Suprapubic skin (tissue), 4 donors: ENCODE measurements around the gene GLA. TPM values are rescaled to one million over a fixed set of nuclear protein-coding genes. Genes with fewer than 3 reads are reported as not detected.

Source experiments
- DNase-seq, 2 donors: peaks; one replicate each; pipeline ENCODE4 v3.0.0-alpha.2; 2019; ENCODE audit warnings: low spot score in 2 of 2
- H3K27ac ChIP-seq: fragments of 200-600 bp; sonication (generic); one replicate; pipeline ENCODE4 v1.5.1; 2019
- H3K27me3 ChIP-seq: fragments of 200-600 bp; sonication (generic); one replicate; pipeline ENCODE4 v1.5.1; 2019
- H3K36me3 ChIP-seq: fragments of 200-600 bp; sonication (generic); one replicate; pipeline ENCODE4 v1.5.1; 2019
- H3K4me1 ChIP-seq: fragments of 200-600 bp; sonication (generic); one replicate; pipeline ENCODE4 v1.5.1; 2019
- H3K4me3 ChIP-seq: fragments of 200-600 bp; sonication (generic); one replicate; pipeline ENCODE4 v1.5.1; 2019; ENCODE audit warnings: mild to moderate bottlenecking
- H3K9me3 ChIP-seq: fragments of 200-600 bp; sonication (generic); one replicate; pipeline ENCODE4 v1.5.1; 2019
- CTCF ChIP-seq, 2 donors: fragments of 200-600 bp in 1 of 2; fragments of 450-650 bp in 1 of 2; sonication (generic) in 1 of 2; IDR thresholded peaks; one replicate each; pipeline ENCODE4 v1.5.1; 2016 to 2019; ENCODE audit warnings: antibody characterized with exemption in 2 of 2, mild to moderate bottlenecking in 1 of 2, moderate library complexity in 1 of 2
- EP300 ChIP-seq: sonication (generic); formaldehyde crosslinking; IDR thresholded peaks from one replicate; pipeline ENCODE4 v1.6.1; 2017; ENCODE audit warnings: antibody characterized with exemption
- POLR2A ChIP-seq, 2 donors: fragments of 450-650 bp; IDR thresholded peaks; one replicate each; pipeline ENCODE4 v1.6.1; 2017; ENCODE audit warnings: antibody characterized with exemption in 2 of 2, mild to moderate bottlenecking in 2 of 2, moderate library complexity in 2 of 2
- POLR2AphosphoS5 ChIP-seq, 3 donors: sonication (generic); formaldehyde crosslinking; IDR thresholded peaks; one replicate each; pipeline ENCODE4 v1.6.1; 2017; ENCODE audit warnings: antibody characterized with exemption in 3 of 3
- WGBS: methylation state at CpG from one replicate; pipeline ENCODE4 v1.1.5; 2018; 5-methylcytosine and 5-hydroxymethylcytosine counted together
- total RNA-seq, 4 donors: library from RNA; depleted of rRNA; stranded (reverse); fragments of >200 nt; gene quantifications; one replicate each; pipeline ENCODE4 v1.1.0, GENCODE V29; 2016

Gene GLA
- total RNA-seq, 4 donors from 2014 or later = 13.8 to 19.1 (median 16.9) TPM

GRCh38 chrX:101417981-101418841 lies 10.5 kb upstream of the GLA start:
- WGBS = 20% methylated on average over 46 of the region's 56 CpGs
- no peaks in the 10 kb centered on the region for H3K27me3 ChIP-seq
- peaks cover 18% of the 10 kb centered on the region for H3K4me1 ChIP-seq
- H3K27ac ChIP-seq = peak overlapping the region; percentile 89
- H3K9me3 ChIP-seq = no peaks in the 10 kb centered on the region
- peak; percentile 76 to 79 for DNase-seq
- TF ChIP-seq POLR2A (IDR thresholded peaks at IDR 0.05) = peak in 1 of 2 donors; percentile 43
- TF ChIP-seq CTCF (IDR thresholded peaks at IDR 0.05) = no peak
- TF ChIP-seq POLR2AphosphoS5 (IDR thresholded peaks at IDR 0.05) = no peak
- no peak for TF ChIP-seq EP300
- no peaks in the 10 kb centered on the region for H3K36me3 ChIP-seq
- peak overlapping the region; percentile 59 for H3K4me3 ChIP-seq

GRCh38 chrX:101417190-101417589 lies 9.5 kb upstream of the GLA start:
- DNase-seq = no peak
- Histone ChIP-seq H3K9me3 (no peaks in the 10 kb centered on the region), H3K36me3 (peaks cover 9% of the 10 kb centered on the region), H3K4me1 (peaks cover 18% of the 10 kb centered on the region), H3K27ac (no peak overlapping the region), H3K27me3 (no peaks in the 10 kb centered on the region), H3K4me3 (no peak overlapping the region)
- WGBS = 70% methylated on average over 4 of the region's 4 CpGs
- TF ChIP-seq CTCF (IDR thresholded peaks at IDR 0.05) = no peak
- TF ChIP-seq POLR2A (IDR thresholded peaks at IDR 0.05) = no peak
- TF ChIP-seq EP300 = no peak
- no peak for TF ChIP-seq POLR2AphosphoS5 (IDR thresholded peaks at IDR 0.05)

GRCh38 chrX:101416691-101417090 lies 9.0 kb upstream of the GLA start:
- no peak for DNase-seq
- Histone ChIP-seq H3K27ac (no peak overlapping the region), H3K4me1 (peaks cover 18% of the 10 kb centered on the region), H3K9me3 (no peaks in the 10 kb centered on the region), H3K4me3 (no peak overlapping the region), H3K36me3 (peaks cover 12% of the 10 kb centered on the region), H3K27me3 (no peaks in the 10 kb centered on the region)
- TF ChIP-seq POLR2AphosphoS5 (IDR thresholded peaks at IDR 0.05) = no peak
- 71% methylated on average over 7 of the region's 7 CpGs for WGBS

GRCh38 chrX:101415180-101416145 lies 7.7 kb upstream of the GLA start:
- no peak for DNase-seq
- H3K36me3 ChIP-seq = peaks cover 12% of the 10 kb centered on the region
- no peaks in the 10 kb centered on the region for H3K27me3 ChIP-seq
- WGBS = 35% methylated on average over 12 of the region's 12 CpGs
- TF ChIP-seq CTCF (IDR thresholded peaks at IDR 0.05) (peak; percentile 55 to 59), EP300 (no peak)
- H3K27ac ChIP-seq = no peak overlapping the region
- H3K4me3 ChIP-seq = no peak overlapping the region
- H3K4me1 ChIP-seq = peaks cover 21% of the 10 kb centered on the region
- no peaks in the 10 kb centered on the region for H3K9me3 ChIP-seq

GRCh38 chrX:101411984-101412383 lies 4.3 kb upstream of the GLA start:
- WGBS = 85% methylated on average over 10 of the region's 10 CpGs
- H3K4me1 ChIP-seq = peaks cover 27% of the 10 kb centered on the region

More at GRCh38 chrX:101411984-101412383, 4.3 kb upstream of the GLA start:
- TF ChIP-seq POLR2A (IDR thresholded peaks at IDR 0.05) (no peak), CTCF (IDR thresholded peaks at IDR 0.05) (no peak), EP300 (no peak), POLR2AphosphoS5 (IDR thresholded peaks at IDR 0.05) (no peak)
- Histone ChIP-seq H3K9me3 (no peaks in the 10 kb centered on the region), H3K4me3 (no peak overlapping the region), H3K27ac (no peak overlapping the region), H3K36me3 (peaks cover 12% of the 10 kb centered on the region), H3K27me3 (no peaks in the 10 kb centered on the region)
- DNase-seq = no peak
